Loucy (cell line): Measurements from ENCODE around the gene TJP1.

Experiments
- EZH2phosphoT487 ChIP-seq: fragments of 200-600 bp; IDR thresholded peaks from 2 replicates; pipeline ENCODE4 v1.6.1; 2018; ENCODE audit warnings: antibody characterized with exemption, mild to moderate bottlenecking, moderate library complexity, borderline replicate concordance
- TF ChIP-seq, protein P1 (sequence below): fragments of 200-600 bp; sonication (generic); conservative IDR thresholded peaks from 2 replicates; pipeline ENCODE4 v1.5.1; 2014; ENCODE audit warnings: mild to moderate bottlenecking, antibody characterized with exemption, low read length

DNA sequence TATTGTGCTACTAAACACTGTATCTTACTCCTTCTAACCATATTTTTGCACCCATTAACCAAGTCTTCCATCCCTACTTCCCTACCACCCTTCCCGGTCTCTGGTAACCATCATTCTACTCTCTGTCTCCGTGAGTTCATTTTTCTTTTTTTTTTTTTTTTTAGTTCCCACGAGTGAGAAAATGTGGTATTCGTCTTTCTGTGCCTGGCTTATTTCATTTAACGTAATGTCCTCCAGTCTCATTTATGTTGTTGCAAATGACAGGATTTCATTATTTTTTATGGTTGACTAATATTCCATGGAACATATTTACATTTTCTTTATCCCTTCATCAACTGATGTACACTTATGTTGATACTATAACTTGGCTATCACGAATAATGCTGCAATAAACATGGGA is 31.7 kb downstream of the TJP1 start:
- TF ChIP-seq, protein P1, sequence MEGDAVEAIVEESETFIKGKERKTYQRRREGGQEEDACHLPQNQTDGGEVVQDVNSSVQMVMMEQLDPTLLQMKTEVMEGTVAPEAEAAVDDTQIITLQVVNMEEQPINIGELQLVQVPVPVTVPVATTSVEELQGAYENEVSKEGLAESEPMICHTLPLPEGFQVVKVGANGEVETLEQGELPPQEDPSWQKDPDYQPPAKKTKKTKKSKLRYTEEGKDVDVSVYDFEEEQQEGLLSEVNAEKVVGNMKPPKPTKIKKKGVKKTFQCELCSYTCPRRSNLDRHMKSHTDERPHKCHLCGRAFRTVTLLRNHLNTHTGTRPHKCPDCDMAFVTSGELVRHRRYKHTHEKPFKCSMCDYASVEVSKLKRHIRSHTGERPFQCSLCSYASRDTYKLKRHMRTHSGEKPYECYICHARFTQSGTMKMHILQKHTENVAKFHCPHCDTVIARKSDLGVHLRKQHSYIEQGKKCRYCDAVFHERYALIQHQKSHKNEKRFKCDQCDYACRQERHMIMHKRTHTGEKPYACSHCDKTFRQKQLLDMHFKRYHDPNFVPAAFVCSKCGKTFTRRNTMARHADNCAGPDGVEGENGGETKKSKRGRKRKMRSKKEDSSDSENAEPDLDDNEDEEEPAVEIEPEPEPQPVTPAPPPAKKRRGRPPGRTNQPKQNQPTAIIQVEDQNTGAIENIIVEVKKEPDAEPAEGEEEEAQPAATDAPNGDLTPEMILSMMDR: no peak
- TF ChIP-seq EZH2phosphoT487: no peak
